ENCODE measurements around the gene TMEM184A.

DNA sequence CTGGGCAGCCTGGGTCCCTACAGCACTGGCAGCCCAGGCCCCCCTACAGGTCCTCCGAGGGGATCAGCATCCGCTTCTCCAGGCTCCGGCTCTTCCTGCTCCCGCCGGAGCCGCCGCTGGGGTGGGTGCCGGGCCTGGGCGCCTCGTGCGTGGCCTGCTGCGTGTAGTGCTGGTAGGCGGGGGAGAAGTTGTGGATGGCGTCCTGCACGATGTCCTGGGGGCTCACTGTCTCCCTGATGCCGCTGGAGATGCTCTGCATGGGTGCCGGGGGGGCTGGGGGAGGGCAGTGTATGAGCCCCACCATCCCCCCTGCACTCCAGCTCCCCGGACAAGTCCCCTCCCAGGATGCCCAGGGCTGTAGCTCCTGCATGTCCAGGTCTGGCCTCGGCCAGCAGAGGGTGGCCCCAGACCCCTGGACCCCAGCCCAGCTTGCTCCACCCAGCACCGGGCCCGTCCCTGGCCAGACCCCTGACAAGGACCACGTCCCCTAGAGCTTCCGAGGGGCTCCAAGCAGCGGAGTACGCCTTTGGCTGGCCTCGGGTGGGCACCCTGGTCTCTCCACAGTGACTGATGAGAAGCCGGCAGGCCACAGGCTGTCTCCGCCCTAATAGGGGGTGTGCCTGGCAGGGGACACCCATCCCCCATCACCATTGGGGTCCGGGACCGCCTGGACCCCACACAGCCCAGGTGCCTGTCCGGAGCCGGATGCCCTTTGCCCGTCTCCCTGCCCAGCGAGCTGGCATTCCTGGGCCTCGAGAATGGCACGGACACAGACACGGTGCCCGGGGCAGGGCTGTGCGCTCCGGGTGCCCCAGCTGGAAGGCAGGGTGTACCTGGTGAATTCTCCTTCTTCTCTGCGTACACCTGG is 8.9 kb downstream of the TMEM184A start:
- no peak for TF ChIP-seq POLR2A (IDR thresholded peaks at IDR 0.05)
- TF ChIP-seq, protein P1, sequence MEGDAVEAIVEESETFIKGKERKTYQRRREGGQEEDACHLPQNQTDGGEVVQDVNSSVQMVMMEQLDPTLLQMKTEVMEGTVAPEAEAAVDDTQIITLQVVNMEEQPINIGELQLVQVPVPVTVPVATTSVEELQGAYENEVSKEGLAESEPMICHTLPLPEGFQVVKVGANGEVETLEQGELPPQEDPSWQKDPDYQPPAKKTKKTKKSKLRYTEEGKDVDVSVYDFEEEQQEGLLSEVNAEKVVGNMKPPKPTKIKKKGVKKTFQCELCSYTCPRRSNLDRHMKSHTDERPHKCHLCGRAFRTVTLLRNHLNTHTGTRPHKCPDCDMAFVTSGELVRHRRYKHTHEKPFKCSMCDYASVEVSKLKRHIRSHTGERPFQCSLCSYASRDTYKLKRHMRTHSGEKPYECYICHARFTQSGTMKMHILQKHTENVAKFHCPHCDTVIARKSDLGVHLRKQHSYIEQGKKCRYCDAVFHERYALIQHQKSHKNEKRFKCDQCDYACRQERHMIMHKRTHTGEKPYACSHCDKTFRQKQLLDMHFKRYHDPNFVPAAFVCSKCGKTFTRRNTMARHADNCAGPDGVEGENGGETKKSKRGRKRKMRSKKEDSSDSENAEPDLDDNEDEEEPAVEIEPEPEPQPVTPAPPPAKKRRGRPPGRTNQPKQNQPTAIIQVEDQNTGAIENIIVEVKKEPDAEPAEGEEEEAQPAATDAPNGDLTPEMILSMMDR (IDR thresholded peaks at IDR 0.05): no peak

All from breast epithelium (tissue), 3 donors.